Stimulated activated CD4-positive, alpha-beta T cell treated with anti-CD3 and anti-CD28 coated beads, Interleukin-1b, Interleukin-23, amount 100 ng/mL, for 24 hours (primary cell): Measurements from ENCODE around the gene LRIG1.

Experiments used
- DNase-seq, 4 experiments: peaks; one replicate each; pipeline ENCODE4 v3.0.0-alpha.2; 2020; ENCODE audit warnings: low read depth in 4 of 4, low spot score in 1 of 4

Gene LRIG1

DNA sequence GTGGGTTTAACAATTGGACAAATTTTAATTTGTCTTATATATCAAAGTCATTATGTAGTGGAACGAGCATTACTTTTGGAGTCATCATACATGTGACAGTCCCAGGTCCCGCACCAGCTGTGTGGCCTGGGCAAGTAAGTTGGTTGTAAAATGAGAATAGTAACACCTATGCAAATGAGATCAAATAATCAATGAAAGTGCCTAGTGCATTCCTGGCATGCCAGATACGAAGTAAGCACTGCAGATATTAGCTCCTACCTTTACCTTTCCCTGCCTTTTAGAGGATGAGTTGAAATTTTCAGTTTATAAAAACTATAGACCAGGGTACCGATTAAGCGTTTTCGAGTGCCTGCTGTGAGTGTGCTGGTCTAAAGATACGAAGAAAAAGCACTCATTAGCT lies 134.1 kb downstream of the LRIG1 start:
- DNase-seq, result no peak

DNA sequence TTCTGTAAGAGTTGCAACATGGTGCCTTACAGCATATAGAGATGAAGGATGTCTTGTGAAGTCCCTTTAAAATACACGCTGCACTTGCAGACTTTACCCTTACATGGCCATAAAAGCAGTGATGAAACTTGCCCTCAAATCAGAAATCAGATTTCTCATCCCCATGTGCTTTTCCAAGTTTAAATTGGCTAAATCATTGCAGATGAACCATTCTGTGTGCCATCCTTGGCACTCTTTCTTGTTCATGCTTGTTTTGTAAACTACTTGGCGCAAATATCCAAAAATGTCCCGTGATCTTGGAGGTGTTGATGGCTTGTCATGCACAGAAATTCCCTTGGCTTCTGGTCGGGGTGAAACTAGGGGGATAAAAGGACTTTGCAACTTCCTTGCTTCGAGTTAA lies 135.7 kb downstream of the LRIG1 start:
- no peak for DNase-seq

GRCh38 chr3:66363148-66363547 lies 137.7 kb downstream of the LRIG1 start:
- DNase-seq, result no peak

- no peak for DNase-seq
Measured at GRCh38 chr3:66362541-66362941, 138.3 kb downstream of the LRIG1 start.

- DNase-seq, result no peak
Measured at GRCh38 chr3:66361356-66361755, 139.5 kb downstream of the LRIG1 start.

GRCh38 chr3:66355997-66356396 lies 144.8 kb downstream of the LRIG1 start:
- DNase-seq, result no peak

- no peak for DNase-seq
Measured at GRCh38 chr3:66355394-66355793, 145.4 kb downstream of the LRIG1 start.

GRCh38 chr3:66354001-66354400 lies 146.8 kb downstream of the LRIG1 start:
- DNase-seq, result no peak

DNA sequence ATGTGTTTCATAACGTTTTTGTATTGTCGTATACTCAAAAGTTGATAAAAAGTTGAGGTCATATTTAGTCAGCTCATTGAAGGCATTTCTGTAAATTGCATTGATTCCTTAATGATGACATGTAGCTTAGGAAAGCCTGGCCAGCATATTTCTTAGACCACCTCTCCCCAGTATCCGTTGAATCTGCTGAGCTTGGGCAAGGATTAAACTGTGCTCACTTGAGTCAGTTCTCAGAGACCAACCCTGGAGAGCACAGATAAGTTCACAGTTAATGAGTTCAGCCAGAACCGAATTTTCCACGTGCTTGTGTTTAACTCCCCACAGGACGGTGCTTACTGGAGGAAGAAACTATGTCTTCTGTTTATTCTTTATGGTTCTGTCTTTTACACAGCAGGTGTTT lies 147.3 kb downstream of the LRIG1 start:
- DNase-seq, result no peak

DNA sequence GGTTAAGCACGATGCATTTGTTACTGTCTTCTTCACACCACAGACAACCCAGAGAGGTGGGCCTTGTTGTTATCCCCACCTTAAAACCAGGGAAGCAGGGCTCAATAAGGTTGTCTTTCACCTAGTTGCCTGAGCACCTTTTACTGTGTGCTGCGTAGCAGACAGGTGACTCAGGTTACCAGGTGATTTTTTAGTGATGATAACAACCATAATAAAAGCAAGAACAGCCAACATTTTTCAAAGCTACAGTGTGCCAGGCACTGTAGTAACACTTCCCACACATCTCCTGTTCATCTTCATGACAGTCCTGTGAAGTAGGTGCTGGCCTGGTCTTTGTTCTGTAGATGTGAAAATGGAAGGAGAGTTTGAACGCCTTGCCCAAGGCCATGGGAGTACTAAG lies 147.8 kb downstream of the LRIG1 start:
- no peak for DNase-seq

DNA sequence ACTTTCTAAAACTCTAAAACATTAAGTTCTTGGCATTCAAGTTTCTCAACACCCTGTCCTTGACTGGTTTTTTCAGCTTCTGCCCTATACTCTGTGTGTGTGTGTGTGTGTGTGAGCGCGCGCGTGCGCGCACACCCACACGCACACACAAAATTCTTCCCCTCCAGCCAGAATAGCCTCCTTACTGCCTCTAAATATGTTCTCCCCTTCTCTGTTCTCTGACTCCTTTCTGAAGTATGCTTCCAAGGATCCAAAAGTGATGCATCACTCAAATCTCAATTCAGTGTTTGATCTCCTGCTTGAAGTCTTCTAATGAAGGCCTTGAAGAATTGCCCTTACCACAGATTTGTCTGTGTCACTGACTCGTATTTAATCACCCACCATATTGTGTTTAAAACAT lies 150.2 kb downstream of the LRIG1 start:
- DNase-seq, result no peak

DNA sequence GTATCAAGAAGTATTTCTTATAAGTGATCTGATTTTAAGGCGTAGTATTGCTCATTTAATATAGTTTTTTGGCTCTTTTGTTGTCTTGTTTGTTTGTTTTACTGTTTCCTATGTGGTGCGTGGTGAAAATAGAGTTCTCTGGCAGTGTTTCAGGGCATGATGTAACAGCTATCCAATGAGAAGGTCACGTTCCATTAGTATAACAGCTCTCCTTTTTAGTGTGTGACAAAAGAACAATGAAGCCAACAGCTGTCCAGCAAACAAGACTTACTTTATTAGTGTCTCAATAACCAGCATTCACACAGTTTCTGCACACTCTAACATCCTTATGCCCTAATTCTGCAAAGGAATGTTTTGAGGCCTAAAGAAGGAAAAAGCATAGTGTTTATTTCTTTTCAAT lies 152.1 kb downstream of the LRIG1 start:
- no peak for DNase-seq

DNA sequence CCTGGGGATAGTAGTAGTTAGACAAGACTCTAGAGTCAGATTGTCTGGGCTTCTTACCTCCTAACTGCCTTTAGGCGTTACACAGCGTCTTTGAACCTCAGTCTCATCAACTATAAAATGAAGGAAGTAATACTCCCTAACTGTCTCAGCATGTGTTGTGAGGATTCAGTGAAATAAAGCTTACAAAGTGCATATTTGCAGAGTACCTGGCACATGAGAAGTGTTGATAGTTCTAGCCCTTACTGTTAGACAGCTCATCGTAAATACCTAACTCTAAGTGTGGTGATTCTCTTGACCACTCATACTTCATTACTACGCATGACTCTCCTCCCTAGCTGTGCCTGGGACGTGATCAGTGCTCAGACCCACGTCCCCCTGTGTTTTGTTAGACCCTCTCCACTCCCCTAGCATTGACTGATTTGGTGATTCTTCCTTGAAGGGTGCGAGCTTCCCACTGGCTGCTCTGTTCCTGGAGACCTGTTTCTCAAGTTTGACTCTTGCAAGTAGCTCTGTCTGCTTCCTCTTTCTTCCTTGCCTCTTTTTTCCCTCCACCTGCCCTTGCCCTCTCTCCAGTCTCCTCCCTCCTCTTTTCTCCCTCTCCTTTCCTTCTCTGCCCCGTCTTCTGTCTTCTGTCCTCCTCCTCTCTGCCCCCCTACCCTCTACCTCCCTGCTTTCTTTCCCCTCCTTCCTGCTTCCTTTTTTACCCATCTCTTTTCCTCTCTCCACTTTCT lies 155.8 kb downstream of the LRIG1 start:
- DNase-seq, result no peak

- DNase-seq, result no peak
Measured at GRCh38 chr3:66344391-66344811, 156.4 kb downstream of the LRIG1 start.

GRCh38 chr3:66342717-66343356 lies 158.0 kb downstream of the LRIG1 start:
- no peak for DNase-seq

GRCh38 chr3:66338927-66339326 lies 161.9 kb downstream of the LRIG1 start:
- DNase-seq, result no peak

DNA sequence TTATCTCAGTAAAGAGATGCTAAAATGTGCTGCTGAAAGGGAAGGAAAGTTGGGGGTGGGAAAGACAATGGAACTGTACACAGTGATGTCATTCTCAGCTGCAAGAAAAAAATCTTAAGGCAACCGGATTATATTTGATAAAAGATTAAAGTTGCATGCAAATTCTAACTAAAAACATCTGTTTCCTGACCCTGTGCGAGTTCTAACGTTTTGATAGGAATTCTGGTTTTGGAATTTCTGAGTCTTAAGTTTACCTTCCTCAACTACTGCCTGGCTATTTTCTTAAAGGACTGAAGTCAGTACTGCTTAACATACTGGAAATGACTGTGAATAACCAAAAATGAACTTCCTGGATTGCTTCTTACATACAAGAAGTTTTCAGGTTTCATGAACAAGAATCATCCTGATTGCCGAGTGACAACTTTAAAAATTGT lies 164.5 kb downstream of the LRIG1 start:
- no peak for DNase-seq

- no peak for DNase-seq
Measured at GRCh38 chr3:66335671-66336070, 165.2 kb downstream of the LRIG1 start.
